Natural killer cell (primary cell): ENCODE results near the gene SLC12A9. TPM values are rescaled to one million over a fixed set of nuclear protein-coding genes. Genes with fewer than 3 reads are reported as not detected.

Source experiments
- ATAC-seq, 3 donors: fragments of 150-1000 bp in 2 of 3; fragments of 200-7000 bp in 1 of 3; cut with Tn5 transposase; 1 replicate in 1 of 3; 2 replicates in 2 of 3; pipeline ENCODE4 v1.10.0; 2021; ENCODE audit warnings: mild to moderate bottlenecking in 2 of 3, moderate library complexity in 2 of 3
- DNase-seq, 2 donors: peaks; one replicate each; pipeline versions ENCODE4 v3.0.0 to v3.0.0-alpha.2; 2013 to 2021; ENCODE audit warnings: mixed read lengths in 1 of 2
- H3K27ac ChIP-seq: one replicate; pipeline ENCODE4 v1.5.1; 2013; ENCODE audit warnings: mild to moderate bottlenecking, low read length
- H3K27me3 ChIP-seq: one replicate; pipeline ENCODE4 v1.6.1; 2013; ENCODE audit warnings: low read length; ENCODE audit not compliant: control insufficient read depth, insufficient read depth
- H3K36me3 ChIP-seq: one replicate; pipeline ENCODE4 v1.6.1; 2013; ENCODE audit warnings: low read length; ENCODE audit not compliant: control insufficient read depth, insufficient read depth
- H3K4me1 ChIP-seq: one replicate; pipeline ENCODE4 v1.6.1; 2013; ENCODE audit warnings: low read length; ENCODE audit not compliant: control insufficient read depth, insufficient read depth
- H3K4me3 ChIP-seq: one replicate; pipeline ENCODE4 v1.5.1; 2013; ENCODE audit warnings: low read length
- H3K9me3 ChIP-seq: one replicate; pipeline ENCODE4 v1.6.1; 2013; ENCODE audit warnings: low read length; ENCODE audit not compliant: control insufficient read depth, insufficient read depth
- H3K27ac Mint-ChIP-seq, 2 donors: one replicate each; pipeline ENCODE4 v1.8.0; 2022; ENCODE audit warnings: mild to moderate bottlenecking in 2 of 2, mixed read lengths in 2 of 2, moderate library complexity in 1 of 2
- H3K27me3 Mint-ChIP-seq, 2 donors: one replicate each; pipeline ENCODE4 v1.8.0; 2022; ENCODE audit warnings: low read depth in 2 of 2, mixed read lengths in 2 of 2
- H3K36me3 Mint-ChIP-seq: one replicate; pipeline ENCODE4 v1.8.0; 2022; ENCODE audit warnings: mixed read lengths
- H3K4me1 Mint-ChIP-seq, 2 donors: one replicate each; pipeline ENCODE4 v1.8.0; 2022; ENCODE audit warnings: mixed read lengths in 2 of 2
- H3K4me3 Mint-ChIP-seq: one replicate; pipeline ENCODE4 v1.8.0; 2022; ENCODE audit warnings: mild to moderate bottlenecking, moderate library complexity, mixed read lengths
- H3K9me3 Mint-ChIP-seq, 2 donors: one replicate each; pipeline ENCODE4 v1.8.0; 2022; ENCODE audit warnings: mixed read lengths in 2 of 2
- WGBS: methylation state at CpG from one replicate; pipeline ENCODE4 v1.1.7; 2013; ENCODE audit warnings: missing lambda C conversion rate; ENCODE audit not compliant: insufficient coverage; 5-methylcytosine and 5-hydroxymethylcytosine counted together
- intact Hi-C: fragments of 100-400 bp; cut with micrococcal nuclease; formaldehyde crosslinking; loops from one replicate; pipeline ENCODE4 v1.14.2; 2022
- total RNA-seq, 4 donors: library from RNA; stranded (reverse); fragments of 120-200 nt in 1 of 4; gene quantifications; one replicate each; pipeline versions ENCODE4 v1.2.3 to v1.2.4, GENCODE V29; 2013 to 2022
- TF ChIP-seq, protein P1 (sequence below): fragments of 200-600 bp; IDR thresholded peaks from one replicate; pipeline ENCODE4 v1.8.0; 2022; ENCODE audit warnings: antibody characterized with exemption

The SLC12A9 gene
- total RNA-seq, 3 donors from 2014 or later (not counting 1 experiment from before 2014, with no cell fraction given): 35.0 to 44.2 (median 38.1) TPM

DNA sequence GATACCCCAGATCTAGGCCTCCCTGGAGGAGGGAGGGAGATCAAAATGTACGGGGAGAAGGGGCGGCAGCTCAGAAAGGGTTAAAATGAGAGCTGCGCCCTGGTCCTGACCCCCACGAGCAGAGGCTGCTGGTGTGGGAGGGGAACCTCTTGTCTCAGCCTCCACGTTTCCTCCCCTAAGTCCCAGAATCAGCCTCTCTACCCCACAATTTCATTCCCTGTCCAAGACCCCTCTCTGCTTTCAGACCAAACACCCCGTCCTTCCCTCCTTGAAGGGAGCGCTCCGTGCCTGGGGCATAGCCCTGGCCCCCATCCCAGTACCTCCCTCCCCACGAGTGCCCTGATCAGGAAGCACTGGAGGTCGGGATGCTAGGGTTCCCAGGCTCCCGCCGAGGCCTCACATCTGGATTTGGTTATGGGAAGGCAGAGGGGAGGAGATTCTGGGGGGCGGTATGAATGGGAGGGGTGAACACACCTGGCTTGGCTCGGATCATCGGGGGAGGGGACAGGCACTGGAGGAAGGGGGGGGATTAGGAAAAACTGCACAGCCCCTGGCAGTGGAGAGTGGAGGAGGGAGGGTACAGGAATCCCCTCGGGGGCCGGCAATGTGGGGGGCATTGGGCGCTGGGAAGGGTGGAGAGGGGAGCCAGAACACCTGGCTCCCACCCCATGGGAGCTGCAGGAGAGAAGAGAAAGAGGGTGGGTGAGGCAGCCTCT, 27.9 kb upstream of the SLC12A9 start:
- no peaks in the 10 kb centered on the region for H3K9me3 Mint-ChIP-seq
- H3K27ac ChIP-seq: no peak overlapping the region
- no peaks in the 10 kb centered on the region for H3K9me3 ChIP-seq
- H3K27ac Mint-ChIP-seq: no peak overlapping the region
- H3K4me1 ChIP-seq: peaks cover 28% of the 10 kb centered on the region
- no peak overlapping the region for H3K4me3 ChIP-seq
- H3K27me3 Mint-ChIP-seq: peaks cover 23 to 49% of the 10 kb centered on the region in 2 donors
- no peak for DNase-seq
- intact Hi-C loops: no loop called here
- ATAC-seq: no peak
- peaks cover 17% of the 10 kb centered on the region for H3K27me3 ChIP-seq
- no peak overlapping the region for H3K4me3 Mint-ChIP-seq
- H3K36me3 ChIP-seq: no peaks in the 10 kb centered on the region
- 86% methylated on average over 17 of the region's 18 CpGs for WGBS
- TF ChIP-seq, protein P1, sequence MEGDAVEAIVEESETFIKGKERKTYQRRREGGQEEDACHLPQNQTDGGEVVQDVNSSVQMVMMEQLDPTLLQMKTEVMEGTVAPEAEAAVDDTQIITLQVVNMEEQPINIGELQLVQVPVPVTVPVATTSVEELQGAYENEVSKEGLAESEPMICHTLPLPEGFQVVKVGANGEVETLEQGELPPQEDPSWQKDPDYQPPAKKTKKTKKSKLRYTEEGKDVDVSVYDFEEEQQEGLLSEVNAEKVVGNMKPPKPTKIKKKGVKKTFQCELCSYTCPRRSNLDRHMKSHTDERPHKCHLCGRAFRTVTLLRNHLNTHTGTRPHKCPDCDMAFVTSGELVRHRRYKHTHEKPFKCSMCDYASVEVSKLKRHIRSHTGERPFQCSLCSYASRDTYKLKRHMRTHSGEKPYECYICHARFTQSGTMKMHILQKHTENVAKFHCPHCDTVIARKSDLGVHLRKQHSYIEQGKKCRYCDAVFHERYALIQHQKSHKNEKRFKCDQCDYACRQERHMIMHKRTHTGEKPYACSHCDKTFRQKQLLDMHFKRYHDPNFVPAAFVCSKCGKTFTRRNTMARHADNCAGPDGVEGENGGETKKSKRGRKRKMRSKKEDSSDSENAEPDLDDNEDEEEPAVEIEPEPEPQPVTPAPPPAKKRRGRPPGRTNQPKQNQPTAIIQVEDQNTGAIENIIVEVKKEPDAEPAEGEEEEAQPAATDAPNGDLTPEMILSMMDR: no peak
- H3K4me1 Mint-ChIP-seq: peaks cover 5 to 20% of the 10 kb centered on the region in 2 donors
- H3K36me3 Mint-ChIP-seq: no peaks in the 10 kb centered on the region

DNA sequence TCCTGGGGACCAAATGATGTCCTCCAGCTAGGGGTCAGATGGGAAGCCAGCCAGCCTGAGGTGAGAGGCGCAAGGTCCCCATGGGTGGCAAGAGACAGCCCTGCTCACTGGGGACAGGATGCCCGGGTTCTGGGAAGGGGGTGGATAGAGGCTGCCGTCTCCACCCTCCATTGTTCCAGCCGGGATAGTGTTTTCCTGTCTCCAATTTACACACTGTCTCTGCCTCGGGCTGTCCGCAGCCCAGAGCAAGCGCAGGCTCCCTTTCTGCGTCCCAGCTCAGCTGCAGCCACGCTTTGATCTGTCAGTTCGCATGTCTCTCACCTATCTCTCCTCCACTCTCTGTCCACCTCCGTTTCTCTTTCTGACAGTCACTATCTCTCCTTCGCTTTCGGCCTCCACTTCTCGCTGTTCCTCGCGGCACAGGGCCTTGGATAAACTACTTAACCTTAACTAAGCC, 27.3 kb upstream of the SLC12A9 start:
- H3K9me3 ChIP-seq: no peaks in the 10 kb centered on the region
- H3K36me3 ChIP-seq: no peaks in the 10 kb centered on the region
- no peak overlapping the region for H3K27ac ChIP-seq
- no peak overlapping the region for H3K4me3 ChIP-seq
- 90% methylated on average over 16 of the region's 16 CpGs for WGBS
- no peak for ATAC-seq
- TF ChIP-seq, protein P1: no peak
- peaks cover 5 to 20% of the 10 kb centered on the region in 2 donors for H3K4me1 Mint-ChIP-seq
- H3K27ac Mint-ChIP-seq: no peak overlapping the region
- no peaks in the 10 kb centered on the region for H3K36me3 Mint-ChIP-seq
- H3K27me3 Mint-ChIP-seq: peaks cover 25 to 50% of the 10 kb centered on the region in 2 donors
- peaks cover 28% of the 10 kb centered on the region for H3K4me1 ChIP-seq
- intact Hi-C loops: no loop called here
- H3K4me3 Mint-ChIP-seq: no peak overlapping the region
- peaks cover 17% of the 10 kb centered on the region for H3K27me3 ChIP-seq
- no peak for DNase-seq
- no peaks in the 10 kb centered on the region for H3K9me3 Mint-ChIP-seq

DNA sequence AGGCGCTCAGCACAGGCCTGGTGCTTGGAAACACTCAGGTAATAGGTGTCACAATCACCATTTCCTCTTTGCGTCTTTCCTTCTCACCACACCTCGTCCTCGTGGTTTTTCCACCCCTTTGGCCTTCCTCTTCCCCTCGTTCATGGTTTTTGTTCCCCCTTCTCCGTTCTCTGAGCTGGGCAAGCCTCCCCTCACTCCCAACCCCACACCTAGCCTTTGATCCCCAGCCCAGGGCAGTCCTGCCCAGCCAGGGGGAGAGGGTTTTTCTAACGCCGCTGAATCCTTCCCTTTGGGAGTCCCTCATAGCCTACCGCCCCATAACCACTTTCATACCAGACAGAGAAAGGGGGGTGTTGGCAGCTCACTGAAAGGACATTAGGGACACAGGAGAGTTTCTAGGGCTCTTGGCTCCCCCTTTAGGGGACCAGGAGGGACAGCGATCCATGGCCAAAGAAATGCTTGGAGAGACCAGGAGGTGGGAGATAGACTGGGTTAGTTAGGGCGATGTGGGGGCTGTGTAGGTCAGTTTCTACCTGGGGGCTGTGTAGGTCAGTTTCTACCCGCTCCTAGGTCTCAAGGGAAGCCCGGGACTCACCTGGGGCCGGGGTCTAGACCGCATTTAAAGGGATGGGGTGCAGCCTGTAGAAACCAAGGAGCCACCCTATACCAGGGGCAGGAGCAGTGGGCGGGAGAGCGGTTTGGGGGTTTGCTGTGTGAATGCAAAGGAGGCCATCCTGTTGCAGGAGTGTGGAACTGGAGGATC, 26.6 kb upstream of the SLC12A9 start:
- Mint-ChIP-seq H3K4me3 (peak overlapping the region; percentile 38), H3K4me1 (peaks cover 5 to 20% of the 10 kb centered on the region in 2 donors), H3K27me3 (peaks cover 29 to 54% of the 10 kb centered on the region in 2 donors), H3K27ac (no peak overlapping the region), H3K9me3 (no peaks in the 10 kb centered on the region), H3K36me3 (no peaks in the 10 kb centered on the region)
- ATAC-seq (peak in 1 of 3 donors; percentile 31), DNase-seq (no peak)
- Histone ChIP-seq H3K4me3 (no peak overlapping the region), H3K36me3 (no peaks in the 10 kb centered on the region), H3K9me3 (no peaks in the 10 kb centered on the region), H3K4me1 (peaks cover 28% of the 10 kb centered on the region), H3K27ac (no peak overlapping the region), H3K27me3 (peaks cover 17% of the 10 kb centered on the region)
- 26% methylated on average over 16 of the region's 17 CpGs for WGBS
- TF ChIP-seq, protein P1: no peak
- intact Hi-C loops: no loop called here
